Parathyroid adenoma (tissue), 2 donors: Measurements from ENCODE around the gene INSRR.

Source experiments
- H2AFZ ChIP-seq: fragments of 300-600 bp; sonication (generic); one replicate; pipeline ENCODE4 v1.7.0; 2017; ENCODE audit warnings: antibody characterized with exemption, mild to moderate bottlenecking
- H3K27ac ChIP-seq: fragments of 300-600 bp; sonication (generic); one replicate; pipeline ENCODE4 v1.7.0; 2017
- H3K27me3 ChIP-seq: fragments of 300-600 bp; sonication (generic); one replicate; pipeline ENCODE4 v1.7.0; 2017; ENCODE audit warnings: low read length; ENCODE audit not compliant: control insufficient read depth, insufficient read depth
- H3K36me3 ChIP-seq: fragments of 300-600 bp; sonication (generic); one replicate; pipeline ENCODE4 v1.7.0; 2017; ENCODE audit warnings: low read length; ENCODE audit not compliant: control insufficient read depth, insufficient read depth
- H3K4me1 ChIP-seq: fragments of 300-600 bp; sonication (generic); one replicate; pipeline ENCODE4 v1.7.0; 2017; ENCODE audit warnings: control low read depth
- H3K4me2 ChIP-seq: fragments of 300-600 bp; sonication (generic); one replicate; pipeline ENCODE4 v1.7.0; 2017; ENCODE audit warnings: low read length
- H3K4me3 ChIP-seq: fragments of 300-600 bp; sonication (generic); one replicate; pipeline ENCODE4 v1.7.0; 2017; ENCODE audit warnings: low read depth, low read length
- H3K79me2 ChIP-seq: fragments of 300-600 bp; sonication (generic); one replicate; pipeline ENCODE4 v1.7.0; 2017; ENCODE audit warnings: control low read depth
- H3K9ac ChIP-seq: fragments of 300-600 bp; sonication (generic); one replicate; pipeline ENCODE4 v1.7.0; 2017; ENCODE audit warnings: mild to moderate bottlenecking
- H3K9me3 ChIP-seq: fragments of 300-600 bp; sonication (generic); one replicate; pipeline ENCODE4 v1.7.0; 2017; ENCODE audit warnings: low read length; ENCODE audit not compliant: control insufficient read depth
- TF ChIP-seq, protein P1 (sequence below): fragments of 300-600 bp; sonication (generic); IDR thresholded peaks from one replicate; pipeline ENCODE4 v1.7.0; 2017; ENCODE audit warnings: antibody characterized with exemption, mild to moderate bottlenecking
- donor health status: primary hyperparathyroidism.

INSRR gene

DNA sequence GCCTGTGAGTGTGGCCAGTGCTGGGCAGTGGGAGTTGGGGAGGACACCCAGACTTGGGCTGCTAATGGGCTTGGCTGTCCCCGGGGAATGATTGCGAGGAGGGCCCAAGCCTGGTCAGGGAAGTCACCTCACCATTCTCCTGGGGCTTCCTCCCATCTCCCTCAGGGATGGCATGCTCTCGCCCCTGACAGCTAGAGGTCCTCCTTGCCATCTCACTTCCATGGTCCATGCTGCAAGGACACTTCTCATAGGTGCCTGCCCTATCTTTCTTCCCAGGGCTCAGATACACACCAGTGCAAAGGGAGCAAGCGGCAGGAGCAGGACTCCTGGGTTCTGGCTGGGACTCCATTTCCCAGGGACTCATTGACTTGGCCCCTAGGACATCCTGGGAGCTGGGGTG is 5.9 kb upstream of the INSRR start:
- H3K36me3 ChIP-seq, result no peaks in the 10 kb centered on the region
- H3K79me2 ChIP-seq, result no peaks in the 10 kb centered on the region
- TF ChIP-seq, protein P1, sequence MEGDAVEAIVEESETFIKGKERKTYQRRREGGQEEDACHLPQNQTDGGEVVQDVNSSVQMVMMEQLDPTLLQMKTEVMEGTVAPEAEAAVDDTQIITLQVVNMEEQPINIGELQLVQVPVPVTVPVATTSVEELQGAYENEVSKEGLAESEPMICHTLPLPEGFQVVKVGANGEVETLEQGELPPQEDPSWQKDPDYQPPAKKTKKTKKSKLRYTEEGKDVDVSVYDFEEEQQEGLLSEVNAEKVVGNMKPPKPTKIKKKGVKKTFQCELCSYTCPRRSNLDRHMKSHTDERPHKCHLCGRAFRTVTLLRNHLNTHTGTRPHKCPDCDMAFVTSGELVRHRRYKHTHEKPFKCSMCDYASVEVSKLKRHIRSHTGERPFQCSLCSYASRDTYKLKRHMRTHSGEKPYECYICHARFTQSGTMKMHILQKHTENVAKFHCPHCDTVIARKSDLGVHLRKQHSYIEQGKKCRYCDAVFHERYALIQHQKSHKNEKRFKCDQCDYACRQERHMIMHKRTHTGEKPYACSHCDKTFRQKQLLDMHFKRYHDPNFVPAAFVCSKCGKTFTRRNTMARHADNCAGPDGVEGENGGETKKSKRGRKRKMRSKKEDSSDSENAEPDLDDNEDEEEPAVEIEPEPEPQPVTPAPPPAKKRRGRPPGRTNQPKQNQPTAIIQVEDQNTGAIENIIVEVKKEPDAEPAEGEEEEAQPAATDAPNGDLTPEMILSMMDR, result no peak
- H3K27ac ChIP-seq, result no peak overlapping the region
- peaks cover 14% of the 10 kb centered on the region for H3K27me3 ChIP-seq
- no peak overlapping the region for H3K9ac ChIP-seq
- no peak overlapping the region for H3K4me2 ChIP-seq
- H3K4me3 ChIP-seq, result no peak overlapping the region
- H2AFZ ChIP-seq, result no peak overlapping the region
- no peaks in the 10 kb centered on the region for H3K9me3 ChIP-seq
- no peaks in the 10 kb centered on the region for H3K4me1 ChIP-seq

DNA sequence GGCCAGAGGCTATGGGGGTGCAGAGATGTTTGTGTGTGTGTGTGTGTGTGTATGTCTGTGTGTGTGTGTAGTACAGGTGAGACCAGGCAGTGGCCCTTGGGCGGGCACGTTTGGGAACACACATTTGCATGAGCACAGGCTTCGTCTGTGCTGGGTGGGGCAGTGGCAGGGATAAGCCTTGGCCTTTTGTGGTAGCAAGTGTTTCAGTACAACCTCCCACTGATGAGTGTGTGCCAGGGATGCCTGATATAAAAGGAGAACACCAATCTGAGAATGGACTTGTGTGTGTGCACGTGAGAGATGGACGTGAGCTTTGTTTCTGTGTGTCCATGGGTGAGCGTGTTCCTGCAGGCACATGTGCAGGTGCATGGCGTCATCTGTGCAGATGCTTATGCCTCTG is 4.7 kb upstream of the INSRR start:
- H3K4me3 ChIP-seq, result no peak overlapping the region
- H3K36me3 ChIP-seq, result no peaks in the 10 kb centered on the region
- H3K9me3 ChIP-seq, result no peaks in the 10 kb centered on the region
- no peak overlapping the region for H3K27ac ChIP-seq
- H2AFZ ChIP-seq, result no peak overlapping the region
- H3K79me2 ChIP-seq, result no peaks in the 10 kb centered on the region
- no peak overlapping the region for H3K4me2 ChIP-seq
- no peaks in the 10 kb centered on the region for H3K4me1 ChIP-seq
- peaks cover 15% of the 10 kb centered on the region for H3K27me3 ChIP-seq
- TF ChIP-seq, protein P1, result no peak
- H3K9ac ChIP-seq, result no peak overlapping the region

DNA sequence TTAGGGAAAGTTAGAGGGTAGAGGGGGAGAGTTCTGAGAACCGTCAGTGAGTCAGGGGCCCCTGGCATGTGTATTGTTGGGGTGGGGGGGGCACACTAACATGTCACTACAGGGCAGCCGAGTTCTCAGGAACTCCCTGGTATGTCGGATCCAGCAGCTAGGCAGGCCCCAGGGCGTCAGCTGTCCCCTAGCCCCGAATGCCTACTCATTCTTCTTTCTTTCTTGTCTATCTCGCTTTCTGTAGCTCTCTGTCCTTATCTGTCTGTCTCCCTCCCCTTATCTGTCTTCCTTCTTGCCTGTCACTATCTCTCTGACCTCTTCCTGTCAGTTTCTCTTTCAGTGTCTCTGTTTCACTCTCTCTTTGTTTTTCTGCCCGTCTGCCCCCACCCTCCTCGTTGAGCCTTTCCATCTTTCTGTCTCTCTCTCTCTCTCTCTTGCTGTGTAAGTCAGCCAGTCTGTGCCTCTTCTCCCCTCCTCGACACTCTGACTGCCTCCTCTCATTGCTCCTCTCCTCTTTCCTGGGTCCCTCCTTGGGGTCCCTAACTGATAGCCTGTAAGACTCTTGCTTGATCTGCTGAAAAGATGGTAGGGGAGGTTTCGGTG is 4.2 kb upstream of the INSRR start:
- Histone ChIP-seq H3K4me2 (no peak overlapping the region), H3K9ac (no peak overlapping the region), H3K4me1 (no peaks in the 10 kb centered on the region), H3K36me3 (no peaks in the 10 kb centered on the region), H3K27ac (no peak overlapping the region), H3K4me3 (no peak overlapping the region), H3K79me2 (no peaks in the 10 kb centered on the region), H3K27me3 (peaks cover 15% of the 10 kb centered on the region), H3K9me3 (no peaks in the 10 kb centered on the region), H2AFZ (no peak overlapping the region)
- TF ChIP-seq, protein P1, result no peak

DNA sequence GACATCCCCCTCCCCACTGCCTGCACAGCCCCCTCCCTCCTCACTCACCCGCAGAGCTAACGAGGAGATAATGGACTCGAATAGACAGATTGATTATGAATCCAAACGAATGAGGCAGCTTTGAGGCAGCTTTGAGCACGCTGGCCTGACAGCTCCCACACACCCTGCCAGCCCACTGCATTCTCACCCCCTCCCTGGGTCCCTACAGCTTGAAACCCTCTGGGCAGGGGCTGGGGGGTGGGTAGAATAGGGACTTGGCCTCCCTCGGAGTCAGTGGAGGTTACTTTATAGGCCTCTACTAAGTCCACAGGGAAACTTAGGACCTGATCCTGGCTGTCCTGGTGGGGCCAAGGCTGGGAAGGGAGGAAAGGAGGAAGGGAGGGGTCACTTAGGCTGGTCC is 3.7 kb upstream of the INSRR start:
- H3K4me1 ChIP-seq, result no peaks in the 10 kb centered on the region
- no peaks in the 10 kb centered on the region for H3K36me3 ChIP-seq
- TF ChIP-seq, protein P1, result no peak

More for the DNA sequence above, 3.7 kb upstream of the INSRR start:
- no peak overlapping the region for H3K4me2 ChIP-seq
- no peaks in the 10 kb centered on the region for H3K79me2 ChIP-seq
- no peak overlapping the region for H3K9ac ChIP-seq
- H3K4me3 ChIP-seq, result no peak overlapping the region
- no peak overlapping the region for H3K27ac ChIP-seq
- no peak overlapping the region for H2AFZ ChIP-seq
- peaks cover 15% of the 10 kb centered on the region for H3K27me3 ChIP-seq
- no peaks in the 10 kb centered on the region for H3K9me3 ChIP-seq
